DMS 273 treated with DMSO at 0.1 percent for 48 hours (cell line): ENCODE measurements around the gene AMDHD1.
A peak's percentile ranks its signal among the peaks of the same experiment; 100 is the strongest.

Experiments
- DNase-seq: peaks from one replicate; lab custom pipeline; 2025; lab: John Stamatoyannopoulos, UW

The AMDHD1 gene

DNA sequence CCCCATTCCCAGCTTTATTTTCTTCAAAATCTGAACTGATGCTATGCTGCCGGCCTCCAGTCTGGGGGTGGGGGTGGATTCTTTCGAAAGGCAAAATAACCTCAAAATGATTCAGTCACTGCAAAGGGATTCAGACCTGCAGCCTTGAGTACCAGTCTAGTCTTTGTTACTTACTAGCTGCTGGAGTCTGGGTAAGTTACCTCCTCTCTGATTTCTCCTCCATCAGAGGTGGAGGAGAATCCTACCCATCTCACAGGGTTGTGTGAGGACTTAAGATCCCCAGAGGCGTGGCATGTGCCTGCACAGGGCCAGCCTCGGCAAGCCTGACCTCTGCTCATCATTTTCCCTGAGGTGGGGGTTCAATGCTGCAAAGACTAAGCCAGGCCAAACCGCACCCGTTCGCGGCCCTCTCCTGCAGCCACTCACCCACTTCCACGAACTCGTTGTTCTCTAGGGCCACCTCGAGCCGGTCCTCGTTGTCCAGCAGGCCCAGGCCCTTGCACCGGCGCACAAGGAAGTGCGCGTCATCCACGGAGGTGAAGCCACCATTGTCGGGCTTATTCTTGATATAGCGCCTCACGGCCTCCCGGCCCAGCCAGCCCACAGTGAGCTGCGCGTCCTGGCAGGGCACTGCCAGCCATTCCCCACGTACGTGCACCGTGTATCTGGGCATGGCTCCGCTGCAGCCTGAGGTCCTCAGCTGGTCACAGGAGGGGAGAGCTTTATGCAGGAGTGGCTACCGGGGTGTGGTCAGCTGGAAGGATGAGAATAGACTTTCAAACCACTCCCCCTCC is 52.3 kb downstream of the AMDHD1 start:
- no peak for DNase-seq

DNA sequence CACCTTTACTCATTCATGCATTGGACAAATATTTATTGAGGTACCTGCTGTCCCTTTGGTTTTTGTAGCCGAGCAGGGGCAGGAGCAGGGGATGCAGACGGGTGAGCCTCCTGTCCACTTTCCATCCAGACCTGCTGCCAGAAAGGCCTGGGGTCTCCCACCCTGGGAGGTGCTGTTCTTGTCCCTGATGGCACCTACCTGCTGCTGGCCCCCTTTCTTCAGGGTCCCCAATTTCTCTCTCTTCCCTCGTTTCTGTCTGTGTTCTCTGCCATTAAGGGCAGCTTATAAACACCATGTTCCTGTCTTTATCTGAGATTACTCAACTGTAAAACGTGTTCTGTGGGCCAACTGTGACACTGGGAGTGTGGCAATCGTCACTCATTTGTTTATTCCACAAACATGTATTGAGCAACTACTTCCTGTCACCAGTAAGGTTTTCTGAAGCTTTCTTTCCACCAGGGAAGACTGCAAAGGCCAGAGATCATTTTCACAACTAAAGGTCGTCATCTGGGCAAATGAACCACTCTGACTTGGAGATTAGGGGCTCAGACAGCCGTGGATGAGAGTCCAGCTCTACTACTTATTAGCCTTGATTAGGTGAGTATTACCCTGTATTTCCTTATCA is 53.0 kb downstream of the AMDHD1 start, which contains the start of gene HAL:
TSS of gene HAL (minus strand) at position 311 of the 625 bp plus-strand sequence. CDS start 434 bp downstream, outside the sequence.
- DNase-seq, result no peak

DNA sequence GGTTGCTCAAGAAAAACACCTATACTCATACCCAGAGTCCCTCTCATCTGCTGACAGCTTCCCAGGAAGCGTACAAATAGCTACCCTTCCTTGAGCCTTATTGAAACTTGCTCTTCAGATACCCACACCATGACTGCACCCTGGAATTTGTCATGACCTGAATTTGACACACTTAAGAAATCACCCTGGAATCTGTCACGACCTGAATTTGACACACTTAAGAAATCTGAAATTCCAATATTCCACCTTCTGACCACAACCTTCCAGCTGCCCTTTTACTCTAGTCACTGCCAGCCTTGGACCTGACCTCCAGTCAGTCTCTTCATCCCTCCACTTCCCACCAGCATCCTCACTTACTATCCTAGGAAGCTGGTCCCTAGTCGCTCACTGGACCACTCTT is 54.1 kb downstream of the AMDHD1 start:
- no peak for DNase-seq

DNA sequence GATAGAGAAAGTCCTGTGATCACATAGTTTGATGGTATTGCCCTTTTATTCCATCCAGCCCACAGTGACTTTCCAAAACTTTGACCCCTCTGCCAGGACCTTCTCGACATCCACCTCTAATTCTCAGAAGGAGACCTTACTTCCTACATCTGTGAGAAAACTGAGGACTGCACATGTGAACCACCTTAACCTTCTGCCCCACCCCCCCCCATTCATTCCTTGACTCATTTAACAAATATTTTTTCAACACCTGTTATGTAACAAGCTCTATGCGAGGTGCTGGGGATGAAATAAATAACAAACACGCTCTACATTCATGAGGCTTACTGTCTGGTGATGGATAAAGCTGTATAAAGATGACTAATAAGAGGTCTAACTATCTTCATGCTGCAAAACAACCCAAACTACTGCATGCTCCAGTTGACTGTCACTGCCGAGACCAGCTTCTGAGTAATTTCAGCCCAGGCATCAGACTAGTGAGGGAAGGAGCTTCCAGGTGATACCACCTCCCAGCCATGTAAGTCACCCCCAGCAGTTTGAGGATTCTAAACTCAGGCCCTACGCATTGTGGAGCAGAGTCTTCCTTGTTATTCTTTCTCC is 54.9 kb downstream of the AMDHD1 start:
- no peak for DNase-seq

DNA sequence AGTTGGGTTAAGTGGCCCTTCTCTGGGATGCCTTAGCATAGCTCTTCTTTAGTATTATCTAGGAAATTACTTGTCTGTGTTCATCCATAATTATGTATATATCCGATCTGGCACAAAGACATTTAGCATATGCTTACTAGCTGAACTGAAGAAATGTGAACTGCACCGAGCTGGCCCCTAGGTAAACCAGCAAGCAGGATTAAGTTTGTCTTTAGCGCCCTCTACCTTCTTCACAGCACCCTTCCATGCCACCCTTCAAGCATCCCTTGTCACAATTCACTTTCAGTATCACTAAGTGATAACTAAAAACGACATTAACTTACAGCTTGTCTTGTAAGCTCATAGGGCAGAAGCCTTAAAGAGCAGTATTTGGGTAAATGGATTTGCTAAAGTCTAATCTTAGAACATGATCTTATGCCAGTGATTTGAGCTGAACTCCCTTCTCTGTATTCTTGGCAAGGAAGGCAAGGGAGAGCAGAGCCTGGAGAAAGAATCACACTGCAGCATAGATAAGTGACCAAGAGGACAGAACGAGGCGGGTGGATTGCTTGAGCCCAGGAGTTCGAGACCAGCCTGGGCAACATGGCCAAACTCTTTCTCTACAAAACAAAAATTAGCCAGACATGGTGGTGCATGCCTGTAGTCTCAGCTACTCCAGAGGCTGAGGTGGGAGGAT is 55.6 kb downstream of the AMDHD1 start:
- DNase-seq, result peak; percentile 18

DNA sequence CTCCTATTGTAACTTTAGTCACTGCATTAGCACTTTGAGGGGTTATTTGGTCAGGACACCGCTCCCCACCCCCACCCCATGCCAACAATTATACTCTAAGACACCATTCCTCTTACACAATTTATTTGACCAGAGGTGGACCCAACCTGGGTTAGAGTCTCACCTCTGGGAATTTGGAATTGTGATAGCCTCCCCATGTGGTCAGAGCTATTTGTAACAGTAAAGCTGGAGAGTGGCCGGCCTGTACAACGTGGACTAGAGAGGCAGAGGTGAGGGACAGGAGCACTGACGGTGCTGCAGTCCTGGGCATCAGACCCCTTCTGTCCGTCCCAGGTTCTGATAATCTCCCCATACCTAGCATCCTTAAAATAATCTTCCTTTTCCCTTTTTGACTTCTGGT is 56.4 kb downstream of the AMDHD1 start:
- DNase-seq, result no peak

DNA sequence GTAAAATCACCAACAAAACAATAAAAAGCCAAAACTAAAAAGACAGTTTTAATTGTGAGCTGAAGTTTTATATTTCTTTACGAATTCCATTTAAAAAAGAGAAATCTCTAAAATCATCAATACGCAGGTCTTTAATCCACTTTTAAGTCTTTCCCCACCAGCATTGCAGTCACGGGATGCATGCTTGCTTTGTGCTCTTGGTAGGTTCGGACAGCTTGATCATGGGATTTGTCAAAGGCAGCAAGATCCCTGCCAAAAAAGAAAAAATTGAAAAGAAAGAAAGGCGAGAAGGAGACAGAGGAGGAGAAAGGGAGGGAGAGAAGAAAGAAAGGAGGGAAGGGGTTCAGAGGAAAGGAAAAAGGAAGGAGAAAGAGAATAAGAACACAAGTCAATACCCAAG is 57.7 kb downstream of the AMDHD1 start:
- DNase-seq, result no peak

DNA sequence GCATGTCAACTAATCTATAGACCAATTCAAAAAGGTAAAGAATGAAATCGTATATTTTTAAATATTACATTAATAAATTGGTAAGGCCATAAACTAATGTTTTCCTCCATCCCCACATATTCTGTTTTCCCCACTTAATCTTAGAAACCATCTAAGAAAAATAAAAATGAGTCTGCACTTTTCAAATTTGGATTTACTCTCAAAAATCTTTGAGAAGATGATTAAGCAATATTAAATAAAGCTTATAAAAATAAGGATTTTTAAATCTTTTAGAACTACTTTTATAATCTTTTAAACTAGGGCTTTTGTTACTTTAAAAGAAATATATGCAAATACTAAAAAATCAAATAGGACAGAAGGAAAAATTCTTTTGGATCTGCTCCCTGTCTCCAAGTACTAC is 63.6 kb downstream of the AMDHD1 start:
- no peak for DNase-seq

DNA sequence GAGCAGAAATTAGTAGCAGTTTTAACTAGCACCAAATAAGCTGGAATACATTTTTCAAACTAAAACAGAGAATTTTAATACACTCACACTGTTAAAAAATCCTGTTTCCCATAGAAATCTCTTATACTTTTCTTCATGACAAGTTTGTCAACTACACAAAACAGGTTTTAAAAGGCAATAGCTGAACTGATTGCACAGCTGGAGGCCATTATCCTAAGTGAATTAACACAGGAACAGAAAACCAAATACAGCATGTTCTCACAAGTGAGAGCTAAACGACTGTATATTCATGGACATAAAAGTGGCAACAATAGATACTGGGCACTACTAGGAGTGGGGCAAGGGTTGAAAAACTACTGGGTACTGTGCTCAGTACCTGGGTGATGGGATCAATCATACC is 64.6 kb downstream of the AMDHD1 start:
- no peak for DNase-seq

DNA sequence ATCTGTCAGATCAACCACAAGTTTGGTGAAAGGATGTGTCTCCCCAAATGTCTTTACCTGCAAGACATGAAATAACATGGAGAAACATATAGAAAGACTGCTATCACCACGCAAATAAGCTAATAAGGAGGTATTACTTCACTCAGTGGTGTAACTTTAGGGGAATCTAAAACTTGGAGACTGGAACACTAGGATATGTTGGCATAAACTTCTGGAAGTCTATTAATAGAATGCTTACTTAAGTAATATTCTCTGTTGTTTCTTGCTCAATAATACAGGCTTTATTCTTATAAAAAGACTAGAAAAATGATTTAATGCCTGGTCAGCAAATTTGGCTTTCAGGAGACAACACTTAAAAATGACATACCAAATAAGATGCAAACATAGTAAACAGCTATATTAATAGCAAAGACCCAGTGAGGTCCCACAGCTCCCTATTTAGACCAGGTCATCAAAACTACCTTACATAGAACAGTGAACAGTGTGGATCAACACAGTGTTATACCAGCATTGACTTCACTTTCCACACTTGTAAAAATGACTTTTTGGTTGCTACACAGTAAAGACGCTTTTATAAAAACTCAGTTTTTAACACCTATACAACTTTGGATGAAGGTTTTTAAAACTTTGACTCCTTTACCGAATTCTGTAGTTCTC is 71.9 kb downstream of the AMDHD1 start:
- no peak for DNase-seq

DNA sequence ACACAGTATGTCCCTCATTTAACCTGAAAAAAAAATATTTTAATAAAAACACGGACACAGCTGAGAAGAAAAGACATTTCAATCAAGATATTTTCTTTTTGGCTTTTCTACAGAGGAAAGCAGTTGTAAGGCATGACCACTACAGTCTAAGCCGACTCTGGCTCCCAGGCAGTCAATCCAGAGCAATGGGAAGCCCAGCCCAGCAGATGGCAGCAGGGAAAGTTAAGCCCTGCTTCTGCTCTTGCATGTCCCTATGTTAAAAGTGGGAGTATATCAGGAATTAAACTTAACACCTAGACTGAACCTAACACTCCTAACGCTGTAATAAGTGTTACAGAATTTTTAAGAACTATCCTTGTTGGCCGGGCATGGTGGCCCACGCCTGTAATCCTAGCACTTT is 72.5 kb downstream of the AMDHD1 start:
- DNase-seq, result no peak
